Panc1 (cell line): ENCODE results near the gene RHOA. TPM values are rescaled to one million over a fixed set of nuclear protein-coding genes. Genes with fewer than 3 reads are reported as not detected.

ENCODE experiments used
- ATAC-seq: fragments of 200-7000 bp; cut with Tn5 transposase; 2 replicates; pipeline ENCODE4 v1.9.1; 2020; ENCODE audit warnings: mild to moderate bottlenecking, moderate library complexity
- BruUV-seq: library from RNA; stranded (reverse); fragments of 400-500 nt; replicated peaks from 2 replicates; lab custom pipeline; 2021; lab: Mats Ljungman, UMichigan
- CTCF ChIA-PET: fragments of 300-600 bp; sonication (Branson Sonifier 250); formaldehyde crosslinking; loops from one replicate; lab custom pipeline; 2022; ENCODE audit warnings: antibody characterized with exemption; lab: Charles Lee
- POLR2A ChIA-PET: fragments of 300-600 bp; sonication (Branson Sonifier 250); formaldehyde crosslinking; loops from one replicate; lab custom pipeline; 2022; ENCODE audit warnings: antibody characterized with exemption; lab: Charles Lee
- DNase-seq: peaks from one replicate; pipeline ENCODE4 v3.0.0-alpha.2; 2010; ENCODE audit warnings: low read depth, low spot score
- H3K27ac ChIP-seq: 2 replicates; pipeline ENCODE4 v1.5.1; 2011; ENCODE audit warnings: mild to moderate bottlenecking, low read length, inconsistent platforms
- H3K27me3 ChIP-seq: fragments of 200-500 bp; sonication (Bioruptor generic); 2 replicates; pipeline ENCODE4 v1.6.0; 2014; ENCODE audit warnings: low read length, inconsistent platforms; ENCODE audit not compliant: control insufficient read depth, insufficient read depth
- H3K36me3 ChIP-seq: fragments of 200-500 bp; sonication (Bioruptor generic); 2 replicates; pipeline ENCODE4 v1.5.1; 2014; ENCODE audit warnings: inconsistent platforms, mild to moderate bottlenecking, low read length, moderate library complexity; ENCODE audit not compliant: control insufficient read depth, insufficient read depth
- H3K4me1 ChIP-seq: 2 replicates; pipeline ENCODE4 v1.5.1; 2011; ENCODE audit warnings: inconsistent platforms, mild to moderate bottlenecking, low read length, moderate library complexity; ENCODE audit not compliant: control insufficient read depth, insufficient read depth
- H3K4me3 ChIP-seq, 2 experiments: 2 replicates each; pipeline ENCODE4 v1.5.1; 2011 to 2012; ENCODE audit warnings: low read depth in 2 of 2, low read length in 2 of 2, mild to moderate bottlenecking in 2 of 2, inconsistent platforms in 1 of 2, moderate library complexity in 1 of 2
- H3K9me3 ChIP-seq: fragments of 200-500 bp; sonication (Bioruptor generic); 2 replicates; pipeline ENCODE4 v1.5.1; 2014; ENCODE audit warnings: low read depth, mild to moderate bottlenecking, inconsistent platforms, low read length, moderate library complexity; ENCODE audit not compliant: control insufficient read depth, insufficient read depth
- CTCF ChIP-seq: fragments of 450-650 bp; IDR thresholded peaks from 2 replicates; pipeline ENCODE4 v1.5.1; 2017; ENCODE audit warnings: mild to moderate bottlenecking
- POLR2AphosphoS5 ChIP-seq: IDR thresholded peaks from 2 replicates; pipeline ENCODE4 v1.6.1; 2012; ENCODE audit warnings: mild to moderate bottlenecking, low read depth, low read length, moderate library complexity
- REST ChIP-seq, 2 experiments: IDR thresholded peaks; 2 replicates each; pipeline ENCODE4 v1.6.1; 2011 to 2012; ENCODE audit warnings: low read depth in 2 of 2, control low read depth in 1 of 2, low read length in 1 of 2, mild to moderate bottlenecking in 1 of 2, moderate library complexity in 1 of 2; ENCODE audit not compliant: insufficient read depth in 1 of 2
- SIN3A ChIP-seq: IDR thresholded peaks from 2 replicates; pipeline ENCODE4 v1.6.1; 2012; ENCODE audit warnings: low read depth, mild to moderate bottlenecking, low read length, moderate library complexity, borderline replicate concordance; ENCODE audit not compliant: insufficient read depth
- TCF7L2 ChIP-seq: IDR thresholded peaks from 2 replicates; pipeline ENCODE4 v1.6.1; 2011; ENCODE audit warnings: mild to moderate bottlenecking, low read depth, low read length, inconsistent platforms
- in situ Hi-C: cut with HindIII; loops from 2 replicates; pipeline ENCODE4 v1.10.0; 2016; ENCODE audit warnings: low sequenced_read_pairs, low pct_unique_long_range_greater_than_20kb
- intact Hi-C: fragments of 100-400 bp; cut with micrococcal nuclease; formaldehyde crosslinking; loops from one replicate; pipeline ENCODE4 v1.10.0; 2022; ENCODE audit not compliant: unreplicated experiment
- total RNA-seq: library from RNA; stranded (reverse); gene quantifications from one replicate; pipeline ENCODE4 v1.2.1, GENCODE V29; 2021; ENCODE audit not compliant: unreplicated experiment

RHOA gene
- total RNA-seq, 1 experiment from 2014 or later: 296 TPM

GRCh38 chr3:49460188-49460890, 48.6 kb upstream of the RHOA start:
- TF ChIP-seq TCF7L2 (no peak), POLR2AphosphoS5 (no peak), REST (IDR thresholded peaks at IDR 0.05; ENCODE audit: insufficient read depth in 1 of 2, low read depth in 2 of 2, low read length in 1 of 2) (no peak), SIN3A (no peak), CTCF (no peak)
- Histone ChIP-seq H3K27me3 (no peaks in the 10 kb centered on the region), H3K27ac (peak overlapping the region; percentile 46; the same call in 1 of the 2 replicates), H3K36me3 (no peaks in the 10 kb centered on the region), H3K4me3 (no peak overlapping the region), H3K9me3 (no peaks in the 10 kb centered on the region), H3K4me1 (peaks cover 17% of the 10 kb centered on the region)
- ChIA-PET CTCF (no interaction called here), POLR2A (no interaction called here)
- BruUV-seq: no TSS peak
- no peak for DNase-seq
- peak; percentile 45; the same call in 1 of the 2 replicates for ATAC-seq
- in situ Hi-C loops (no loop called here), intact Hi-C loops (no loop called here)

GRCh38 chr3:49456466-49456865, 44.7 kb upstream of the RHOA start:
- BruUV-seq: no TSS peak
- POLR2A ChIA-PET: no interaction called here

More at GRCh38 chr3:49456466-49456865, 44.7 kb upstream of the RHOA start:
- Histone ChIP-seq H3K27ac (no peak overlapping the region), H3K4me1 (peaks cover 7% of the 10 kb centered on the region), H3K9me3 (no peaks in the 10 kb centered on the region), H3K4me3 (no peak overlapping the region), H3K27me3 (no peaks in the 10 kb centered on the region), H3K36me3 (no peaks in the 10 kb centered on the region)
- ATAC-seq (no peak), DNase-seq (no peak)
- in situ Hi-C loops: no loop called here
- TF ChIP-seq CTCF (no peak), SIN3A (no peak), POLR2AphosphoS5 (no peak), REST (IDR thresholded peaks at IDR 0.05; ENCODE audit: insufficient read depth in 1 of 2, low read depth in 2 of 2, low read length in 1 of 2) (no peak), TCF7L2 (no peak)
- intact Hi-C loops: no loop called here
- CTCF ChIA-PET: no interaction called here
